ENCODE data around the gene PABPC1L.
A peak's percentile ranks its signal among the peaks of the same experiment; 100 is the strongest.

PABPC1L gene

GRCh38 chr20:44946271-44946852, 36.5 kb downstream of the PABPC1L start:
- no peak for DNase-seq

GRCh38 chr20:44948107-44948506, 38.2 kb downstream of the PABPC1L start:
- no peak for DNase-seq

- DNase-seq: no peak
These were observed 38.7 kb downstream of the PABPC1L start for GRCh38 chr20:44948513-44948912.

- no peak for DNase-seq
These were observed 40.5 kb downstream of the PABPC1L start for GRCh38 chr20:44950368-44950767.

GRCh38 chr20:44952731-44953130, 42.9 kb downstream of the PABPC1L start:
- no peak for DNase-seq

GRCh38 chr20:44954211-44954610, 44.4 kb downstream of the PABPC1L start:
- DNase-seq: no peak

- no peak for DNase-seq
These were observed 45.4 kb downstream of the PABPC1L start for GRCh38 chr20:44955270-44955669.

GRCh38 chr20:44956410-44956809, 46.5 kb downstream of the PABPC1L start:
- DNase-seq: no peak

GRCh38 chr20:44958276-44958675, 48.4 kb downstream of the PABPC1L start:
- no peak for DNase-seq

GRCh38 chr20:44959082-44959637, 49.3 kb downstream of the PABPC1L start:
- no peak for DNase-seq

GRCh38 chr20:44959638-44960102, 49.8 kb downstream of the PABPC1L start:
- peak; percentile 76 for DNase-seq

GRCh38 chr20:44960103-44960852, 50.4 kb downstream of the PABPC1L start, which contains the start of gene TOMM34:
TOMM34 (minus strand) TSS chr20:44960397; CDS start chr20:44960333, 64 bp downstream.
- peak; percentile 98 for DNase-seq

GRCh38 chr20:44961011-44961869, 51.4 kb downstream of the PABPC1L start:
- DNase-seq: no peak

GRCh38 chr20:44961870-44962267, 52.0 kb downstream of the PABPC1L start:
- no peak for DNase-seq

- no peak for DNase-seq
These were observed 52.6 kb downstream of the PABPC1L start for GRCh38 chr20:44962483-44962882.

GRCh38 chr20:44963325-44964215, 53.7 kb downstream of the PABPC1L start:
- DNase-seq: no peak

GRCh38 chr20:44965651-44966029, 55.8 kb downstream of the PABPC1L start:
- no peak for DNase-seq

- DNase-seq: peak; percentile 98
These were observed 56.4 kb downstream of the PABPC1L start, which contains the start of gene STK4 for GRCh38 chr20:44966030-44966961. STK4 (plus strand) TSS chr20:44966512; CDS start chr20:44966569, 57 bp downstream.

GRCh38 chr20:44967207-44967807, 57.4 kb downstream of the PABPC1L start:
- DNase-seq: no peak

- no peak for DNase-seq
These were observed 59.5 kb downstream of the PABPC1L start for GRCh38 chr20:44969300-44969894.

Measured in activated CD8-positive, alpha-beta memory T cell treated with anti-CD3 and anti-CD28 coated beads, Interleukin-2, amount 50 U/mL, for 48 hours (primary cell).